Measurements from ENCODE around the gene ATP1B3. TPM values are rescaled to one million over a fixed set of nuclear protein-coding genes. Genes with fewer than 3 reads are reported as not detected.

The ATP1B3 gene
- total and polyA plus RNA-seq, 10 of the 15 experiments (the other 5 are each of a cell fraction or from before 2014, with no cell fraction given), result 41.4 to 200 (median 94.0) TPM

DNA sequence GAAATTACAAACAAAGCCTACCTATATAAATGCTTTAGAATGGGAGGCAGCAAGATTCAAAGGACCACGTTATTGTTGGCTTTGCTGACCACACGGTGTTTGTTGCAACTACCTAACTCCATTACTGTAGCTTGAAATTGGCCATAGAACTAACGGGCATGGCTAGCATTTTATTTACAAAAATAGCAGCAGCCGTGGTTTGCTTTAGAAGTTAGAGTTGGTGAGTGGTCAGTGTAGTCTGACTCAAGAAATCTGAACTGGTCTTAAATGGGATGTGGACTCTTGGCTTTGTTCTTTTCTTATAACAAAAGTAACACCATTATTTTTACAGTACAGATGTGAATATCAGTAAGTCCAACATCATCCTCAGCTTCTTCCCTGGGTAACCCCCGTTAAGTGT is 10.6 kb downstream of the ATP1B3 start:
- no peak overlapping the region for H2AFZ ChIP-seq (ENCODE audit: control insufficient read depth, low read depth, low read length)
- ATAC-seq (no peak), DNase-seq (ENCODE audit: low read depth, low spot score) (no peak), FAIRE-seq (no peak)
- H3K4me2 ChIP-seq (ENCODE audit: control insufficient read depth, insufficient read depth), result no peak overlapping the region
- ChIA-PET CTCF (interaction anchor here (1.1 to 1.8 kb wide), 3 partner anchors 9 to 26 kb away, joined by 3 to 11 read pairs (median 7); no protein-coding TSS in a partner anchor), POLR2A (interaction anchor here (1.2 kb wide), 1 partner anchor 9 kb away, joined by 3 read pairs; no protein-coding TSS in a partner anchor), RAD21 (ENCODE audit: unreplicated experiment) (no interaction called here), SMC1A (ENCODE audit: uncharacterized antibody, unreplicated experiment) (interaction anchor here (4.4 kb wide), 1 partner anchor 11 kb away, joined by 10 read pairs; the partner anchor contains the start of gene ATP1B3)
- H3K27me3 ChIP-seq (replicated peaks in 1 of 2; ENCODE audit: control insufficient read depth in 2 of 2, insufficient read depth in 2 of 2, low read length in 1 of 2), result no peaks in the 10 kb centered on the region
- peaks cover 2% of the 10 kb centered on the region; the same call in 1 of the 3 replicates for H3K9me3 ChIP-seq (replicated peaks; ENCODE audit: control insufficient read depth, insufficient read depth, low read length)
- 92% methylated on average over 5 of the region's 5 CpGs for WGBS (ENCODE audit: insufficient coverage, insufficient replicate concordance, low lambda C conversion rate, missing lambda C conversion rate)
- no peak overlapping the region for H3K4me3 ChIP-seq
- no peaks in the 10 kb centered on the region for H3K4me1 ChIP-seq (ENCODE audit: control insufficient read depth, insufficient read depth, low read length)
- H3K36me3 ChIP-seq (ENCODE audit: control insufficient read depth in 2 of 2, insufficient read depth in 2 of 2, low read length in 1 of 2), result no peaks in the 10 kb centered on the region; a peak in 2 of 4 replicates
- no TSS peak for BruUV-seq (replicated peaks)
- in situ Hi-C loops (cut with MboI) (no loop called here), intact Hi-C loops (cut with micrococcal nuclease; ENCODE audit: unreplicated experiment) (no loop called here)
- H3K79me2 ChIP-seq (ENCODE audit: control insufficient read depth, insufficient read depth, low read length), result peaks cover 79% of the 10 kb centered on the region
- no peaks in the 10 kb centered on the region for H4K20me1 ChIP-seq (ENCODE audit: control insufficient read depth, insufficient read depth)
- no peak overlapping the region for H3K9ac ChIP-seq (ENCODE audit: control insufficient read depth, insufficient read depth, low read length)
- no peak overlapping the region for H3K27ac ChIP-seq (ENCODE audit: control insufficient read depth, insufficient read depth)
- TF ChIP-seq BHLHE40 (IDR thresholded peaks at IDR 0.05; ENCODE audit: borderline replicate concordance in 1 of 2, low read depth in 2 of 2, low read length in 1 of 2), result no peak
- TF ChIP-seq, protein P1, sequence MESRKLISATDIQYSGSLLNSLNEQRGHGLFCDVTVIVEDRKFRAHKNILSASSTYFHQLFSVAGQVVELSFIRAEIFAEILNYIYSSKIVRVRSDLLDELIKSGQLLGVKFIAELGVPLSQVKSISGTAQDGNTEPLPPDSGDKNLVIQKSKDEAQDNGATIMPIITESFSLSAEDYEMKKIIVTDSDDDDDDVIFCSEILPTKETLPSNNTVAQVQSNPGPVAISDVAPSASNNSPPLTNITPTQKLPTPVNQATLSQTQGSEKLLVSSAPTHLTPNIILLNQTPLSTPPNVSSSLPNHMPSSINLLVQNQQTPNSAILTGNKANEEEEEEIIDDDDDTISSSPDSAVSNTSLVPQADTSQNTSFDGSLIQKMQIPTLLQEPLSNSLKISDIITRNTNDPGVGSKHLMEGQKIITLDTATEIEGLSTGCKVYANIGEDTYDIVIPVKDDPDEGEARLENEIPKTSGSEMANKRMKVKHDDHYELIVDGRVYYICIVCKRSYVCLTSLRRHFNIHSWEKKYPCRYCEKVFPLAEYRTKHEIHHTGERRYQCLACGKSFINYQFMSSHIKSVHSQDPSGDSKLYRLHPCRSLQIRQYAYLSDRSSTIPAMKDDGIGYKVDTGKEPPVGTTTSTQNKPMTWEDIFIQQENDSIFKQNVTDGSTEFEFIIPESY (IDR thresholded peaks at IDR 0.05), result no peak
- TF ChIP-seq, protein P2, sequence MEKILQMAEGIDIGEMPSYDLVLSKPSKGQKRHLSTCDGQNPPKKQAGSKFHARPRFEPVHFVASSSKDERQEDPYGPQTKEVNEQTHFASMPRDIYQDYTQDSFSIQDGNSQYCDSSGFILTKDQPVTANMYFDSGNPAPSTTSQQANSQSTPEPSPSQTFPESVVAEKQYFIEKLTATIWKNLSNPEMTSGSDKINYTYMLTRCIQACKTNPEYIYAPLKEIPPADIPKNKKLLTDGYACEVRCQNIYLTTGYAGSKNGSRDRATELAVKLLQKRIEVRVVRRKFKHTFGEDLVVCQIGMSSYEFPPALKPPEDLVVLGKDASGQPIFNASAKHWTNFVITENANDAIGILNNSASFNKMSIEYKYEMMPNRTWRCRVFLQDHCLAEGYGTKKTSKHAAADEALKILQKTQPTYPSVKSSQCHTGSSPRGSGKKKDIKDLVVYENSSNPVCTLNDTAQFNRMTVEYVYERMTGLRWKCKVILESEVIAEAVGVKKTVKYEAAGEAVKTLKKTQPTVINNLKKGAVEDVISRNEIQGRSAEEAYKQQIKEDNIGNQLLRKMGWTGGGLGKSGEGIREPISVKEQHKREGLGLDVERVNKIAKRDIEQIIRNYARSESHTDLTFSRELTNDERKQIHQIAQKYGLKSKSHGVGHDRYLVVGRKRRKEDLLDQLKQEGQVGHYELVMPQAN (conservative IDR thresholded peaks at IDR 0.05), result no peak
- TF ChIP-seq, protein P3, sequence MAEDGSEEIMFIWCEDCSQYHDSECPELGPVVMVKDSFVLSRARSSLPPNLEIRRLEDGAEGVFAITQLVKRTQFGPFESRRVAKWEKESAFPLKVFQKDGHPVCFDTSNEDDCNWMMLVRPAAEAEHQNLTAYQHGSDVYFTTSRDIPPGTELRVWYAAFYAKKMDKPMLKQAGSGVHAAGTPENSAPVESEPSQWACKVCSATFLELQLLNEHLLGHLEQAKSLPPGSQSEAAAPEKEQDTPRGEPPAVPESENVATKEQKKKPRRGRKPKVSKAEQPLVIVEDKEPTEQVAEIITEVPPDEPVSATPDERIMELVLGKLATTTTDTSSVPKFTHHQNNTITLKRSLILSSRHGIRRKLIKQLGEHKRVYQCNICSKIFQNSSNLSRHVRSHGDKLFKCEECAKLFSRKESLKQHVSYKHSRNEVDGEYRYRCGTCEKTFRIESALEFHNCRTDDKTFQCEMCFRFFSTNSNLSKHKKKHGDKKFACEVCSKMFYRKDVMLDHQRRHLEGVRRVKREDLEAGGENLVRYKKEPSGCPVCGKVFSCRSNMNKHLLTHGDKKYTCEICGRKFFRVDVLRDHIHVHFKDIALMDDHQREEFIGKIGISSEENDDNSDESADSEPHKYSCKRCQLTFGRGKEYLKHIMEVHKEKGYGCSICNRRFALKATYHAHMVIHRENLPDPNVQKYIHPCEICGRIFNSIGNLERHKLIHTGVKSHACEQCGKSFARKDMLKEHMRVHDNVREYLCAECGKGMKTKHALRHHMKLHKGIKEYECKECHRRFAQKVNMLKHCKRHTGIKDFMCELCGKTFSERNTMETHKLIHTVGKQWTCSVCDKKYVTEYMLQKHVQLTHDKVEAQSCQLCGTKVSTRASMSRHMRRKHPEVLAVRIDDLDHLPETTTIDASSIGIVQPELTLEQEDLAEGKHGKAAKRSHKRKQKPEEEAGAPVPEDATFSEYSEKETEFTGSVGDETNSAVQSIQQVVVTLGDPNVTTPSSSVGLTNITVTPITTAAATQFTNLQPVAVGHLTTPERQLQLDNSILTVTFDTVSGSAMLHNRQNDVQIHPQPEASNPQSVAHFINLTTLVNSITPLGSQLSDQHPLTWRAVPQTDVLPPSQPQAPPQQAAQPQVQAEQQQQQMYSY (CRISPR knock-in tag; IDR thresholded peaks at IDR 0.05), result no peak
- no peak for TF ChIP-seq NR2C2 (IDR thresholded peaks at IDR 0.05; ENCODE audit: borderline replicate concordance, control insufficient read depth, insufficient read length, low read depth)
- TF ChIP-seq SREBF2 (IDR thresholded peaks at IDR 0.05; ENCODE audit: low read length), result no peak
- no peak for TF ChIP-seq MTA3 (IDR thresholded peaks at IDR 0.05; ENCODE audit: borderline replicate concordance, low read length)
- no peak for TF ChIP-seq SMAD5 (IDR thresholded peaks at IDR 0.05; ENCODE audit: low read depth)
- TF ChIP-seq, protein P4, sequence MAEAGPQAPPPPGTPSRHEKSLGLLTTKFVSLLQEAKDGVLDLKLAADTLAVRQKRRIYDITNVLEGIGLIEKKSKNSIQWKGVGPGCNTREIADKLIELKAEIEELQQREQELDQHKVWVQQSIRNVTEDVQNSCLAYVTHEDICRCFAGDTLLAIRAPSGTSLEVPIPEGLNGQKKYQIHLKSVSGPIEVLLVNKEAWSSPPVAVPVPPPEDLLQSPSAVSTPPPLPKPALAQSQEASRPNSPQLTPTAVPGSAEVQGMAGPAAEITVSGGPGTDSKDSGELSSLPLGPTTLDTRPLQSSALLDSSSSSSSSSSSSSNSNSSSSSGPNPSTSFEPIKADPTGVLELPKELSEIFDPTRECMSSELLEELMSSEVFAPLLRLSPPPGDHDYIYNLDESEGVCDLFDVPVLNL (IDR thresholded peaks at IDR 0.05; ENCODE audit: low read depth, low read length), result no peak
- no peak for TF ChIP-seq PAX8 (IDR thresholded peaks at IDR 0.05)
- no peak for TF ChIP-seq NR2F1 (conservative IDR thresholded peaks at IDR 0.05)
- TF ChIP-seq EED (IDR thresholded peaks at IDR 0.05; ENCODE audit: low read depth), result no peak

All from GM12878 (cell line).